ENCODE measurements around the gene TMEM63C.

Gene TMEM63C

DNA sequence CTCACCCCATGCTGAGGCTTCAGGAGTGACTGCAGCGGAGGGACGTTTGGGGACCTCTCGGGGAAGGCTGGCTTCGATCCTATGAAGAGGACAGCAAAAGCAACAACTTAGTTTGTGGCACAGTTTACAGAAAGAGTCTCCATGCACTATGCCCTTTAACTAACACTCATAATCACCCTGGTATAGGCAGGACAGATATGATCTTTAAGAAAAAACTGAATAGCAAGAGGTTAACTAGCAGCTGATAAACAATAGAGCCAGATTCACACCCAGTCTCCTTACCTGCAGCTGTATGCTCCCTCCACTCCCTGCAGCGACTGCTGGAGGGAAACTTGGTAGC, 27.4 kb downstream of the TMEM63C start:
- H3K27ac ChIP-seq (ENCODE audit: low read length), result no peak overlapping the region
- no peaks in the 10 kb centered on the region for H3K79me2 ChIP-seq (ENCODE audit: low read length)
- H2AFZ ChIP-seq (ENCODE audit: low read depth, low read length), result no peak overlapping the region
- peaks cover 12% of the 10 kb centered on the region for H4K20me1 ChIP-seq (ENCODE audit: insufficient read depth, low read length)
- no peak overlapping the region for H3K9ac ChIP-seq (ENCODE audit: low read length)
- no peaks in the 10 kb centered on the region for H3K9me3 ChIP-seq (ENCODE audit: insufficient read depth, low read length)
- H3K27me3 ChIP-seq (ENCODE audit: low read depth, low read length), result no peaks in the 10 kb centered on the region
- H3K4me2 ChIP-seq (ENCODE audit: low read length), result no peak overlapping the region
- H3K4me1 ChIP-seq (ENCODE audit: low read length), result peaks cover 6% of the 10 kb centered on the region
- no peak overlapping the region for H3K4me3 ChIP-seq (ENCODE audit: low read length)
- no peaks in the 10 kb centered on the region for H3K36me3 ChIP-seq (replicated peaks; ENCODE audit: low read depth, low read length)
- TF ChIP-seq, protein P1, sequence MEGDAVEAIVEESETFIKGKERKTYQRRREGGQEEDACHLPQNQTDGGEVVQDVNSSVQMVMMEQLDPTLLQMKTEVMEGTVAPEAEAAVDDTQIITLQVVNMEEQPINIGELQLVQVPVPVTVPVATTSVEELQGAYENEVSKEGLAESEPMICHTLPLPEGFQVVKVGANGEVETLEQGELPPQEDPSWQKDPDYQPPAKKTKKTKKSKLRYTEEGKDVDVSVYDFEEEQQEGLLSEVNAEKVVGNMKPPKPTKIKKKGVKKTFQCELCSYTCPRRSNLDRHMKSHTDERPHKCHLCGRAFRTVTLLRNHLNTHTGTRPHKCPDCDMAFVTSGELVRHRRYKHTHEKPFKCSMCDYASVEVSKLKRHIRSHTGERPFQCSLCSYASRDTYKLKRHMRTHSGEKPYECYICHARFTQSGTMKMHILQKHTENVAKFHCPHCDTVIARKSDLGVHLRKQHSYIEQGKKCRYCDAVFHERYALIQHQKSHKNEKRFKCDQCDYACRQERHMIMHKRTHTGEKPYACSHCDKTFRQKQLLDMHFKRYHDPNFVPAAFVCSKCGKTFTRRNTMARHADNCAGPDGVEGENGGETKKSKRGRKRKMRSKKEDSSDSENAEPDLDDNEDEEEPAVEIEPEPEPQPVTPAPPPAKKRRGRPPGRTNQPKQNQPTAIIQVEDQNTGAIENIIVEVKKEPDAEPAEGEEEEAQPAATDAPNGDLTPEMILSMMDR (IDR thresholded peaks at IDR 0.05; ENCODE audit: low read depth, low read length), result no peak
- no peak for TF ChIP-seq EZH2phosphoT487 (IDR thresholded peaks at IDR 0.05; ENCODE audit: low read depth)

DNA sequence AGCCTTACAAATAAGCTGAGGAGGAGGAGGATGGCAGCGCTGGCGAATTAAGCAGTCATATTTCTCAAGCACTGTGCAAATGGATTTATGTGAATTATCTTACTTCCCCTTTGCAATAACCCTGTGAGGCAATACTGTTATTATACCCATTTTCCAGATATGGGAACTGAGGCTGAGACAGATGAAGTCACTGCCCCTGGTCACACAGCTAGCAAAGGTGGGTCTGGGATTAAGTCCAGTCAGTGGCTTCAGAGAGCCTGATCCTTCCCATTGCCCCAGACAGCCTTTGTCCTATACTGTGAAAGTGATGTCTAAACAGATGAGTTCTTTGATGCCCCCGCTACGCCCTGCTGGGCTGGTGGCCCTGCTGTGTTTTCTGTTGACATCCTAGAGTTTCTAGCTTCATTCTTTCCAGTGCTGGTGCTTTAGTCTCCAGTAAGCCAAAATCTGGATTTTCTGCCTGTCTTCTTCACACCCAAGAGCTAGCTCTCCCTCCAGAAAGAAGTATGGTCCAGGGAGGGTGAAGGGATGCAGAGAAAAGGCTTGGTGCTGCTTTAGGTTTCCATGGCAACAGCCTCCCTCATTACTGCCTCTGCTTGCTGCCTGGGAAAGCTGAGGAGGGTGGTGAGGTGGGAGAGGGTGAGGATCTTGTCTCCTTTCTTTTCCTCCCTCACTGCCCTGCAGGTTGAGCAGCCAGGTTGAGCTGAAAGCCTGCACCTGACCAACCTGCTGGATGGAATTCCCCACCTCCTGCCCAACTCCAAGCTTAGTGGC, 30.7 kb downstream of the TMEM63C start:
- H3K9ac ChIP-seq (ENCODE audit: low read length), result no peak overlapping the region
- H3K4me2 ChIP-seq (ENCODE audit: low read length), result no peak overlapping the region
- H4K20me1 ChIP-seq (ENCODE audit: insufficient read depth, low read length), result peaks cover 12% of the 10 kb centered on the region
- H2AFZ ChIP-seq (ENCODE audit: low read depth, low read length), result no peak overlapping the region
- H3K9me3 ChIP-seq (ENCODE audit: insufficient read depth, low read length), result no peaks in the 10 kb centered on the region
- no peak overlapping the region for H3K4me3 ChIP-seq (ENCODE audit: low read length)
- H3K4me1 ChIP-seq (ENCODE audit: low read length), result peaks cover 6% of the 10 kb centered on the region
- no peaks in the 10 kb centered on the region for H3K79me2 ChIP-seq (ENCODE audit: low read length)
- H3K36me3 ChIP-seq (replicated peaks; ENCODE audit: low read depth, low read length), result no peaks in the 10 kb centered on the region
- H3K27me3 ChIP-seq (ENCODE audit: low read depth, low read length), result peaks cover 9% of the 10 kb centered on the region; the same call in 1 of the 2 replicates
- TF ChIP-seq, protein P1 (IDR thresholded peaks at IDR 0.05; ENCODE audit: low read depth, low read length), result no peak
- TF ChIP-seq EZH2phosphoT487 (IDR thresholded peaks at IDR 0.05; ENCODE audit: low read depth), result no peak
- no peak overlapping the region for H3K27ac ChIP-seq (ENCODE audit: low read length)

DNA sequence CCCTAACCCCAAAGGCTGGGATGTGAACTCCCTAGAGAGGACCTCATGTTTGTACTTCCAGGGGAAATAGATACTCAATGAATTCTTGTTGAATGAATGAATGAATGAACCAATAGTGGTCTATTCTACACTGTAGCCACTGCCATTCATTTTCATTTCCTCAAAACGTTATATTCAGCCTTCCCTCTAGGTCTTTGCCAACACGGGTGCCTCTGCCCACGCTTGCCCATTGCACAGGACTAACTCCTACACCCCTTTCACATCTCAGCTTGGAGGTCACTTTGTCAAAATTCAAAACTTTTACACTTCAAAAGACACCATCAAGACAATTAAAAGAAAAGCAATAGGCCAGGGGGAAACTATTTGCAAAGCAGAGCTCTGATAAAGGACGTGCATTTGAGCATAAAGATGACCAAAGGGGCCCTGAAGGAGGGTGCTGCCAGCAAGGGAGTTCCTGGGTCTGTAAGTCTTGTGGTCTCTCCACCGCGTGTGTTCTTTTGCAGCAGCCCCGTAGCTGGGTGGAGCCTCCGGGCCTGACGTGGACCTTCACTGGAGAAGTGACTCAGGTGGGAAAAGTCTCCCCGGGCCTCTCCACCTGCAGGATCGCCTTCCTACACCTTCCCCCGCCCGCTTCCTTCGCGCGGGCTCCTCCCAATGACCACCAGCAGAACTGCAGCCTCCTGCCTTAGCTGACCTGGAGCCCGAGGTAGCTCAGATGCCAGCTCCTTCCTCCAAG, 31.5 kb downstream of the TMEM63C start:
- Histone ChIP-seq H3K9me3 (ENCODE audit: insufficient read depth, low read length) (no peaks in the 10 kb centered on the region), H3K27ac (ENCODE audit: low read length) (no peak overlapping the region)

DNA sequence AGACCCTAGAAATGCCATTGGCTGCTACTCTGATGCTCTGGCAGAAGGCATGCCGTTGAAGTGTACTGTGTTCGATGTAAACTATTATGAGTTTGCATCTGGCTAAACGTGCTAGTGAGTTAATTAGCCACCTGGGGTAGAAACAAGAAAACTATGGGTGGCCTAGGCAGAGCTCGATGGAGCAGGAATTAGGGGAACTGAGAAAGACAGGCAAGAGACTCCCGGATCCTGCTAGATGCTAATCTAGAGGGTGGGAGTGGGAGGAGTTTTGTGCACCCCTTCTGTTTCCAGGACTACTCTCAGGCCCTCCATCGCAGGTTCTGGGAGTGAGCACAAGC, 32.0 kb downstream of the TMEM63C start:
- TF ChIP-seq, protein P1 (IDR thresholded peaks at IDR 0.05; ENCODE audit: low read depth, low read length), result no peak
- TF ChIP-seq EZH2phosphoT487 (IDR thresholded peaks at IDR 0.05; ENCODE audit: low read depth), result no peak
- H3K27me3 ChIP-seq (ENCODE audit: low read depth, low read length), result peaks cover 14% of the 10 kb centered on the region

More for the DNA sequence above, 31.5 kb downstream of the TMEM63C start:
- no peaks in the 10 kb centered on the region for H3K79me2 ChIP-seq (ENCODE audit: low read length)
- peaks cover 8% of the 10 kb centered on the region for H4K20me1 ChIP-seq (ENCODE audit: insufficient read depth, low read length)
- no peak overlapping the region for H3K9ac ChIP-seq (ENCODE audit: low read length)
- no peak for TF ChIP-seq EZH2phosphoT487 (IDR thresholded peaks at IDR 0.05; ENCODE audit: low read depth)
- TF ChIP-seq, protein P1 (IDR thresholded peaks at IDR 0.05; ENCODE audit: low read depth, low read length), result peak; percentile 86
- no peak overlapping the region for H2AFZ ChIP-seq (ENCODE audit: low read depth, low read length)
- no peaks in the 10 kb centered on the region for H3K36me3 ChIP-seq (replicated peaks; ENCODE audit: low read depth, low read length)
- peaks cover 6% of the 10 kb centered on the region for H3K4me1 ChIP-seq (ENCODE audit: low read length)
- H3K4me3 ChIP-seq (ENCODE audit: low read length), result no peak overlapping the region
- peak overlapping the region; percentile 34 for H3K4me2 ChIP-seq (ENCODE audit: low read length)
- H3K27me3 ChIP-seq (ENCODE audit: low read depth, low read length), result peaks cover 12% of the 10 kb centered on the region; the same call in 1 of the 2 replicates

More for the DNA sequence above, 32.0 kb downstream of the TMEM63C start:
- no peak overlapping the region for H3K4me2 ChIP-seq (ENCODE audit: low read length)
- no peak overlapping the region for H3K27ac ChIP-seq (ENCODE audit: low read length)
- no peaks in the 10 kb centered on the region for H3K36me3 ChIP-seq (replicated peaks; ENCODE audit: low read depth, low read length)
- no peaks in the 10 kb centered on the region for H3K79me2 ChIP-seq (ENCODE audit: low read length)
- no peak overlapping the region for H3K4me3 ChIP-seq (ENCODE audit: low read length)
- H3K9ac ChIP-seq (ENCODE audit: low read length), result no peak overlapping the region
- no peak overlapping the region for H2AFZ ChIP-seq (ENCODE audit: low read depth, low read length)
- peaks cover 6% of the 10 kb centered on the region for H3K4me1 ChIP-seq (ENCODE audit: low read length)
- H3K9me3 ChIP-seq (ENCODE audit: insufficient read depth, low read length), result no peaks in the 10 kb centered on the region
- peaks cover 3% of the 10 kb centered on the region; the same call in 1 of the 2 replicates for H4K20me1 ChIP-seq (ENCODE audit: insufficient read depth, low read length)
